ENCODE measurements around the gene CD22.

CD22 gene

GRCh38 chr19:35314031-35314430 is 15.0 kb upstream of the CD22 start:
- DNase-seq (ENCODE audit: low spot score): no peak

DNA sequence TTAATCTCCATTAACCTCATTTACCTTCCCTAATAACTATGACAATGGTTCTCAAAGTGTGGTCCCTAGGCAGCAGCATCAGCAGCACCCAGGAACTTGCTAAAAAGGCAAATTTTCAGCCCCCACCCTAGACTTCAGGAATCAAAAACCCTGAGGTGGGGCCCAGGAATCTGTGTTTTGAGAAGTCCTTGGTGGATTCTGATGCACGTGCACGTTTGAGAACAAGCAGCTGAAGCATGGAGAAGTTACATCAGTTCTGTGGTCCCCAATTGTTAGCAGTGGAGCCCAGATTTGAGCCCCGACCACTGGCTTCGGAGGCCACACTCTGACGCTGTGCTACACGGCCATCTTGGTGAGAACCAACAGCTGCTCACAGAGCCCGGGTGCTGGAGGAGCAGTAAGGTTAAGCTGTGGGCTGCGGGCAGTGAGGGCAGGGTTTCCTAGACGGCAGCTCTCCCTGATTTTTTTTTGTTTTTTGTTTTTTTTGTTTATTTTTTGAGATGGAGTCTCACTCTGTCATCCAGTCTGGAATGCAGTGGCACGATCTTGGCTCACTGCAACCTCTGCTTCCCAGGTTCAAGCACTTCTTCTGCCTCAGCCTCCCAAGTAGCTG is 14.0 kb upstream of the CD22 start:
- DNase-seq (ENCODE audit: low spot score): no peak

- DNase-seq (ENCODE audit: low spot score): no peak
These were observed 13.1 kb upstream of the CD22 start for GRCh38 chr19:35315883-35316282.

- DNase-seq (ENCODE audit: low spot score): no peak
These were observed 12.4 kb upstream of the CD22 start for GRCh38 chr19:35316560-35316959.

- DNase-seq (ENCODE audit: low spot score): no peak
These were observed 11.4 kb upstream of the CD22 start for GRCh38 chr19:35317464-35318043.

DNA sequence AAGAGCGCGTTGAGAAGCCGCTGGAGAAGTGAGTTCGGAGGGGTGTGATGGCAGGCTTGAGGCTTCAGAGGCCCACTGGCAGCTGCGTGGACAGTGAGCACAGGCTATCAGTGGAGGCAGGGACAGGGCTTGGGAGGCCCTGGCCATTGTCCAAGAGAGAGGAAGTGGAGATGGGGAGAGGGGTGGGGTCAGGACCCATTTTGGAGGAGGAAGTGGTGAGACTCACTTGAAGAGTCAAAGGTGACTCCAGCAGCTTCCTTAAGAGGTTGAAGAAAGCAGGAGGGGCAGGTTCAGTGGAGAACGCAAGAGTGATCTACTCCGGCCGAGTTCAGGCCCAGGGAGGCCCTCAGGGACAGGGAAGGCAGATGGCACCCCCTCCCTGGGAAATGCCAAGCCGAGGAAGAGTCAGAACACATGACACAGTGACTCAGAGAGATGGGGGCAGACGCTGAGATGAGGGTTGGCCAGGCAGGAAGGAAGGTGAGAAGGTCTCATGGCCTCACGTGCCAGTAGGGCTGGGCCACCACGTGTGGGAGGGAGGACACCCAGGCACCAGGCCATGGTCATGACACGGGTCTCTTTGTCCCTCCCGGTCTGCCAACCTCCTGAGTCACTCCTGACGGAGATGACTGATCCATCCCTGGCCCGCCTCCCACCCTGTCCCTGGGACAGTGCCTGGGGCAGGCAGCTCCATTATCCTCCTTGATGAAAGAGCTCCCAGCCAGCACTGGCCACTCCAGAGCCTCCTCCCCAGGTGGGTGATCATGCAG is 10.1 kb upstream of the CD22 start:
- DNase-seq (ENCODE audit: low spot score): no peak

DNA sequence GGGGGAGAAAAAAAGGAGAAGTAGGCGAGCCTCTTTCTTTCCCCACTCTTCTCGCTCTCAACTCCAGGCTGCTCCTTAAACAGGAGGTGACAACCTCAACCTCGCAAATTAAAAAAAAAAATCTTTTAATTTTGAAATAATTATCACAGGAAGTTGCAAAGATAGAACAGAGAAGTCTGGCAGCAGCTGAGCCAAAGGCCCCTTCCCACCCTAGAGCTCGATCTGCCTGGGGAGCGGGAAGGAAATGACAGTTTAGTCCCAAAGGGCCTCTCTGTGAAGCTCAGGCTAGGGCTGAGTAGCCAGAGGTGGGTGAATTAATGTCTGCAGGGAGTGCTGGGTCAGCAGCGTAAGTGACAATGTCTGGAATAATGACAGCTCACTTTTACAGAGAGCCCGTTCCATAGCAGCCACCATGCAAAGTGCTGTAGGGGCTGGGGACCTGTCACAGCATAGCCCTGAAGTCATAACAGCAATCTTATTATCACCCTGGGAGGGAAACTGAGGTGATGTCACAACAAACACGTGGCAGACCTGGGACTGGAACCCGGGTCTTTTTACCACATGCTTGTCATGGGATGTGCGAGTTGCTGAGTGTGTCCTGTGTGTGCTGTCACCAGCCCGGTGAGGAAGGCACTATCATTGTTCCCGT is 8.8 kb upstream of the CD22 start:
- DNase-seq (ENCODE audit: low spot score): no peak

DNA sequence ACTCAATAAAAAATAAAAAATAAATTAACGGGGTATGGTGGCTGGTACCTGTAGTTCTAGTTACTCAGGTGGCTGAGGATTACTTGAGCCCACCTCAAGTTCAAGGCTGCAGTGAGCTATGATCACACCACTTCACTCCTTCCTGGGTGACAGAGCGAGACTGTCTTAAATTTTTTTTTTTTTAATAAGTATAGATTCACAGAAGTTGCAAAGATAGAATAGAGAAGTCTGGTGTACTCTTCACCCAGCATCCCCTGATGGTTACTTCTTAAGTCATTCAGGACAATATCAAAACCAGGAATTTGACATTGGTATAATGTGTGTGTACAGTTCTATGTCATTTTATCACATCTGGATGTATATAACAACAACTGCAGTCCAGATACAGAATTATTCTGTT is 7.7 kb upstream of the CD22 start:
- DNase-seq (ENCODE audit: low spot score): no peak

DNA sequence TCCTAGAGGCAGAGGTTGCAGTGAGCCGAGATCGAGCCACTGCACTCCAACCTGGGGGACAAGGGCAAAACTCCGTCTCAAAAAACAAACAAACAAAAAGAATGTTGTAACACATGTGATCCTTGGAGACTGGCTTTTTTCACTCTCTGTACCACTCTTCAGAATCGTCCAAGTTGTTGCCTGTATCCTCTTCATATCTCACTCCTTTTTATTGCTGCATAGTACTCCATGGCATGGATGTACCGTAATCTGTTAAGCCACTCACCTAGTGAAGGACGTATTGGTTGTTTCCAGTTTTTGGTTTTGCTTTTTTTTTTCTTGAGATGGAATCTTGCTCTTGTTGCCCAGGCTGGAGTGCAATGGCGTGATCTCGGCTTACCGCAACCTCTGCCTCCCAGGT is 7.0 kb upstream of the CD22 start:
- no peak for DNase-seq (ENCODE audit: low spot score)

- DNase-seq (ENCODE audit: low spot score): no peak
These were observed 1.3 kb upstream of the CD22 start for GRCh38 chr19:35327642-35328041.

GRCh38 chr19:35329323-35329722 is 336 bp downstream of the CD22 start:
- no peak for DNase-seq (ENCODE audit: low spot score)

GRCh38 chr19:35330475-35330874 is 1.5 kb downstream of the CD22 start:
- no peak for DNase-seq (ENCODE audit: low spot score)

GRCh38 chr19:35331551-35332214 is 2.7 kb downstream of the CD22 start:
- DNase-seq (ENCODE audit: low spot score): no peak

GRCh38 chr19:35332817-35333216 is 3.8 kb downstream of the CD22 start:
- peak; percentile 33 for DNase-seq (ENCODE audit: low spot score)

DNA sequence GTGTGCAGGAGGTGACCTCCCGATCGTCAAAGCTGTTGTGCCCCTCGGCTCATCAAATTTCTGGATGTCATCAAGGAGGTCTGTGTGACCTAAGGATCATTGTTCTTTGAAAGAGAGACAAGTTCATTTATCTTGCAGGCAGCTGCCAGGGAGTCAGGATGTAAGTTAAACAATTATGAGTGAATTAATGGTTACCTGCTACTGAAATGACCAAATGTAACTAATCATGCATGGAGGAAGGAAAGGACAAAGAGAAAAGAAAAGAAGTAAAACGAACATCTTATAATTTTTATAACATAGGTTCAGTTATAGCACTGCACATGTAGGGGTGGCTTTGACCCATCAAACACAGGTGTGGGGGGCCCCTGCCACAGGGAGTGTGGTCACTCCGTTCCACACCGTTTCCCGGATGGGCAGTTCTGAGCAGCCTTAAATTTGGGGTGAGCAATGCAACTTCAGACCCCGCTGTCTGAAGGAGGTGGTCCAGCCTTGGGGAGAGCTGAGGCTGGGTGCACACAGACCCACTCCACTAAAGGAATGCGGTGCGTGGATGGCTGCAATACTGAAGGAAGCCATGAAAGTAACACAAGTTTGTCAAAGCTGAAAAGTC is 5.3 kb downstream of the CD22 start:
- no peak for DNase-seq (ENCODE audit: low spot score)

GRCh38 chr19:35336166-35336955 is 7.4 kb downstream of the CD22 start:
- no peak for DNase-seq (ENCODE audit: low spot score)

GRCh38 chr19:35337097-35337983 is 8.4 kb downstream of the CD22 start:
- DNase-seq (ENCODE audit: low spot score): no peak

DNA sequence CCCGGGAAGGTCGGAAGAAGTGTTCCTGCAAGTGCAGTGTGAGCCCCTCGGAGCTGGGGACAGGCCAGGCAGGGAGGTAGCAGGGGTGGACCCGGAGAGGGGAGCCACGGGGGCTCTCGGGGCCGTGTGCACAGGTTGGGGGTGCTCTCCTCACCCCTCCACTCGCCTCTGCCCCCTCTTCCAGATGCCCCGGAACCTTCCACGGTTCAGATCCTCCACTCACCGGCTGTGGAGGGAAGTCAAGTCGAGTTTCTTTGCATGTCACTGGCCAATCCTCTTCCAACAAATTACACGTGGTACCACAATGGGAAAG is 9.0 kb downstream of the CD22 start:
- no peak for DNase-seq (ENCODE audit: low spot score)

GRCh38 chr19:35340431-35340830 is 11.4 kb downstream of the CD22 start:
- DNase-seq (ENCODE audit: low spot score): no peak

GRCh38 chr19:35341006-35341405 is 12.0 kb downstream of the CD22 start:
- DNase-seq (ENCODE audit: low spot score): no peak
